GM23248 (cell line): Measurements from ENCODE around the gene UFSP1. TPM values are rescaled to one million over a fixed set of nuclear protein-coding genes. Genes with fewer than 3 reads are reported as not detected.

Source experiments
- DNase-seq: peaks from one replicate; pipeline ENCODE4 v3.0.0-alpha.2; 2015
- H2AFZ ChIP-seq: fragments of 200-600 bp; sonication (generic); 2 replicates; pipeline ENCODE4 v1.6.1; 2016; ENCODE audit warnings: antibody characterized with exemption
- H3F3A ChIP-seq: fragments of 200-600 bp; sonication (generic); 2 replicates; pipeline ENCODE4 v1.6.1; 2016; ENCODE audit warnings: mild to moderate bottlenecking, antibody characterized with exemption, mixed run types; ENCODE audit not compliant: insufficient read depth
- H3K27ac ChIP-seq: fragments of 200-600 bp; sonication (generic); 2 replicates; pipeline ENCODE4 v1.5.1; 2016; ENCODE audit warnings: mild to moderate bottlenecking
- H3K27me3 ChIP-seq: fragments of 200-600 bp; sonication (generic); replicated peaks from 2 replicates; pipeline ENCODE4 v1.6.1; 2016; ENCODE audit warnings: mild to moderate bottlenecking; ENCODE audit not compliant: insufficient read depth
- H3K36me3 ChIP-seq: fragments of 200-600 bp; sonication (generic); 2 replicates; pipeline ENCODE4 v1.6.1; 2016; ENCODE audit warnings: low read depth, mild to moderate bottlenecking
- H3K4me1 ChIP-seq: fragments of 200-600 bp; sonication (generic); 2 replicates; pipeline ENCODE4 v1.6.1; 2016; ENCODE audit warnings: mild to moderate bottlenecking; ENCODE audit not compliant: insufficient read depth
- H3K4me2 ChIP-seq: fragments of 200-600 bp; sonication (generic); one replicate; pipeline ENCODE4 v1.6.1; 2016; ENCODE audit warnings: mild to moderate bottlenecking; ENCODE audit not compliant: unreplicated experiment
- H3K4me3 ChIP-seq: fragments of 200-600 bp; sonication (generic); 2 replicates; pipeline ENCODE4 v1.5.1; 2016; ENCODE audit warnings: mild to moderate bottlenecking
- H3K79me2 ChIP-seq: fragments of 200-600 bp; sonication (generic); 2 replicates; pipeline ENCODE4 v1.6.1; 2016; ENCODE audit warnings: mild to moderate bottlenecking; ENCODE audit not compliant: insufficient read depth
- H3K9ac ChIP-seq: fragments of 200-600 bp; sonication (generic); 2 replicates; pipeline ENCODE4 v1.6.1; 2016; ENCODE audit warnings: mild to moderate bottlenecking
- H3K9me2 ChIP-seq: fragments of 200-600 bp; sonication (generic); 2 replicates; pipeline ENCODE4 v1.6.1; 2016; ENCODE audit warnings: mixed run types, mild to moderate bottlenecking, moderate library complexity; ENCODE audit not compliant: insufficient read depth
- H3K9me3 ChIP-seq: fragments of 200-600 bp; sonication (generic); one replicate; pipeline ENCODE4 v1.6.1; 2017; ENCODE audit warnings: low read depth
- H4K20me1 ChIP-seq: fragments of 200-600 bp; sonication (generic); 2 replicates; pipeline ENCODE4 v1.6.0; 2016; ENCODE audit not compliant: insufficient read depth
- EZH2 ChIP-seq: fragments of 200-600 bp; sonication (generic); IDR thresholded peaks from 2 replicates; pipeline ENCODE4 v1.6.1; 2018; ENCODE audit warnings: antibody characterized with exemption, mild to moderate bottlenecking; ENCODE audit not compliant: insufficient read depth, poor library complexity, severe bottlenecking
- EZH2phosphoT487 ChIP-seq: fragments of 200-600 bp; sonication (generic); IDR thresholded peaks from 2 replicates; pipeline ENCODE4 v1.6.1; 2018; ENCODE audit warnings: antibody characterized with exemption, moderate library complexity, mild to moderate bottlenecking, low read depth; ENCODE audit not compliant: insufficient read depth
- WGBS, 2 experiments: methylation state at CpG; one replicate each; pipeline ENCODE4 v1.1.6; 2015 to 2017; ENCODE audit warnings: low lambda C conversion rate in 2 of 2, low coverage in 1 of 2; ENCODE audit errors: missing lambda C conversion rate in 2 of 2; 5-methylcytosine and 5-hydroxymethylcytosine counted together
- in situ Hi-C: fragments of 300-500 bp; cut with MboI; formaldehyde crosslinking; loops from 2 replicates; pipeline ENCODE4 v1.15.0; 2020
- polyA plus RNA-seq: library from polyadenylated mRNA; unstranded; fragments of >200 nt; fragmentation: Nextera tagmentation; extraction: Ambion mirVana; gene quantifications from 2 replicates; pipeline ENCODE4 v1.2.1, GENCODE V29; 2016
- total RNA-seq: library from RNA; depleted of rRNA; stranded (reverse); fragments of >200 nt; shearing (Covaris generic); gene quantifications from 2 replicates; pipeline ENCODE4 v1.2.3, GENCODE V29; 2014

Gene UFSP1
- total and polyA plus RNA-seq, 2 experiments from 2014 or later = 5.1 to 9.9 TPM

DNA sequence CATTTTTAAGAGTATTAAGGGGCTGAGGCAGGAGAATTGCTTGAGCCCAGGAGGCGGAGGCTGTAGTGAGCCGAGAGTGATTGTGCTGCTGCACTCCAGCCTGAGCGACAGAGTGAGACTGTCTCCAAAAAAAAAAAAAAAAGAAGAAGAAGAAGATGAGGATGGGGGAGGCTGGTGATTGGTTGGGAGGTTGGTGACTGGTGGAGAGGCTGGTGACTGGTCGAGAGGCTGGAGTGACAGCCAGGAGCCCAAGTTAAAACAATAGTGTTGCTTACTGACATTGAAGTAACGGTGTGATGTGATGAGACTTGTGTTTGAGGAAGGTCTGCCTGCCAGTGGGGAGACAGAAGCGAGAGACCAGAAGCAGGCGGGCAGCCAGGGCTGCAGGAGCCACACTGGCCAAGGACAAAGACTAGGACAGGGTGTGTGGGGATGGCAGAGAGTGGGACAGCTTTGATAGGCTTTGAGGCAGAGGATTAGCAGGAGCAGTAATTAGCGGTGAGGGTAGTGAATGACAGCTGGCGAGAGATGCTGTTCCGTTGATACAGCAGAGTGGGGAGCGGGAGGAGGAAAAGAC, 9.7 kb downstream of the UFSP1 start:
- H3K9me2 ChIP-seq = no peaks in the 10 kb centered on the region
- DNase-seq = no peak
- H3K9ac ChIP-seq = peak overlapping the region; percentile 5; the same call in 1 of the 2 replicates
- no peak overlapping the region for H2AFZ ChIP-seq
- TF ChIP-seq EZH2 (no peak), EZH2phosphoT487 (no peak)
- no peaks in the 10 kb centered on the region for H3K9me3 ChIP-seq
- H4K20me1 ChIP-seq = 0 out of 2 replicates have a peak, but pooled peaks cover 5% of the 10 kb centered on the region
- no peak overlapping the region for H3K4me2 ChIP-seq
- H3F3A ChIP-seq = peaks cover 14% of the 10 kb centered on the region; the same call in 1 of the 2 replicates
- in situ Hi-C loops = no loop called here
- WGBS, 2 experiments = 71 to 74% methylated on average over 11 of the region's 11 CpGs
- no peak overlapping the region for H3K27ac ChIP-seq
- no peaks in the 10 kb centered on the region for H3K27me3 ChIP-seq
- no peak overlapping the region for H3K4me3 ChIP-seq
- H3K36me3 ChIP-seq = peaks cover 45% of the 10 kb centered on the region; the same call in 1 of the 2 replicates
- peaks cover 90% of the 10 kb centered on the region for H3K79me2 ChIP-seq
- H3K4me1 ChIP-seq = peaks cover 18% of the 10 kb centered on the region

DNA sequence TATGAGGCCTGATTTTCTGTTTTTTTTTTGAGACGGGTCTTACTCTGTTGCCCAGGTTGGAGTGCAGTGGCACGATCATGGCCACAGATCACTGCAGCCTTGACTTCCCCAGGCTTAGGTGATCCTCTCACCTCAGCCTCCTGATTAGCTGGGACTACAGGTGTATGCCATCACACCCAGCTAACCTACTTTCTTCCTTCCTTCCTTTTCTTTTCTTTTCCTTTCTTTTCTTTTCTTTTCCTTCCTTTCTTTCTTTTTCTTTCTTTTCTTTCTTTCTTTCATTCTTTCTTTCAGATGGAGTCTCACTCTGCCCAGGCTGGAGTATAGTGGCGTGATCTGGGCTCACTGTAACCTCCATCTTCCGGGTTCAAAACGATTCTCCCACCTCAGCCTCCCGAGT, 10.8 kb downstream of the UFSP1 start:
- Histone ChIP-seq H3K4me3 (no peak overlapping the region), H3K79me2 (peaks cover 92% of the 10 kb centered on the region), H3K9ac (no peak overlapping the region), H4K20me1 (0 out of 2 replicates have a peak, but pooled peaks cover 5% of the 10 kb centered on the region), H3K27ac (no peak overlapping the region), H3K4me2 (no peak overlapping the region), H3K27me3 (no peaks in the 10 kb centered on the region), H3F3A (peaks cover 17% of the 10 kb centered on the region), H3K9me3 (no peaks in the 10 kb centered on the region), H3K4me1 (peaks cover 25% of the 10 kb centered on the region), H2AFZ (no peak overlapping the region), H3K9me2 (no peaks in the 10 kb centered on the region), H3K36me3 (peaks cover 35% of the 10 kb centered on the region; the same call in 1 of the 2 replicates)
- TF ChIP-seq EZH2 = no peak
- TF ChIP-seq EZH2phosphoT487 = no peak
- no peak for DNase-seq
- 85 to 88% methylated on average over 6 of the region's 6 CpGs for WGBS, 2 experiments
- in situ Hi-C loops = no loop called here

DNA sequence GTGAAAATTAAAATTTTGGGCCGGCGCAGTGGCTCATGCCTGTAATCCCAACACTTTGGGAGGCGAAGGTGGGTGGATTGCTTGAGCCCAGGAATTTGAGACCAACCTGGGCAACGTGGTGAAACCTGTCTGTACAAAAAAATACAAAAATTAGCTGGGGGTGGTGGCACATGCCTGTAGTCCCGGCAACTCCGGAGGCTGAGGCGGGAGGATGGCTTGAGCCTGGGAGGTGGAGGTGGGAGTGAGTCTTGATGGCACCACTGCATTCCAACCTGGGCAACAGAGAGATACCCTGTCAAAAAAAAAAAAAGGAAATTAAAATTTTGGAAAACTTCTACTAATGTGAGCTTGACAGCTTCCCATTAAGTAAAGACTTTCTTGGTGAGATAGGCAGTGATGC, 11.5 kb downstream of the UFSP1 start:
- peaks cover 18% of the 10 kb centered on the region for H3F3A ChIP-seq
- H3K4me2 ChIP-seq = no peak overlapping the region
- H2AFZ ChIP-seq = no peak overlapping the region
- H3K27me3 ChIP-seq = no peaks in the 10 kb centered on the region
- no peak overlapping the region for H3K4me3 ChIP-seq
- H3K27ac ChIP-seq = no peak overlapping the region
- no peak for DNase-seq
- 0 out of 2 replicates have a peak, but pooled peaks cover 5% of the 10 kb centered on the region for H4K20me1 ChIP-seq
- H3K9ac ChIP-seq = no peak overlapping the region
- H3K9me2 ChIP-seq = no peaks in the 10 kb centered on the region
- H3K9me3 ChIP-seq = no peaks in the 10 kb centered on the region
- peaks cover 92% of the 10 kb centered on the region for H3K79me2 ChIP-seq
- H3K4me1 ChIP-seq = peaks cover 25% of the 10 kb centered on the region
- 79 to 85% methylated on average over 7 of the region's 7 CpGs for WGBS, 2 experiments
- peaks cover 37% of the 10 kb centered on the region for H3K36me3 ChIP-seq
- in situ Hi-C loops = no loop called here
- TF ChIP-seq EZH2 = no peak
- no peak for TF ChIP-seq EZH2phosphoT487

DNA sequence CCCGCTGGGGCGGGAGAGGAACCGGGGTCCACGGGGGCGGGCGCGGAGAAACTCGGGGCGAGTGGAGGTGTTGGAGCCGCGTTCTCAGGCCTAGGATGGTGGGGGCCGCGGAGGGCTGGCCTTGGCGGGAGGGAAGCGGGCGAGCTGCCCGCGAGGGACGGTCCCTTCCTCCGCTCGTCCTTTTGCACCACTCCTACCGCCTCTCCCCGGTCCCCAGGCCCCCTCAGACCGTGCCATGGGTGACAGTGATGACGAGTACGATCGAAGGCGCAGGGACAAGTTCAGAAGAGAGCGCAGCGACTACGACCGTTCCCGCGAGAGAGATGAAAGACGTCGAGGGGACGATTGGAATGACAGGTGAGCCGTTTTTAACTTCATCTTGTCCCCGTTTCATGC, 14.2 kb downstream of the UFSP1 start:
- in situ Hi-C loops = no loop called here
- Histone ChIP-seq H3K4me1 (peaks cover 25% of the 10 kb centered on the region), H2AFZ (peak overlapping the region; percentile 75), H3K36me3 (peaks cover 36% of the 10 kb centered on the region), H3K79me2 (peaks cover 85% of the 10 kb centered on the region), H3K27ac (peak overlapping the region; percentile 91), H3F3A (peaks cover 22% of the 10 kb centered on the region), H3K4me3 (peak overlapping the region; percentile 92), H3K4me2 (peak overlapping the region; percentile 89), H3K27me3 (no peaks in the 10 kb centered on the region), H3K9me3 (no peaks in the 10 kb centered on the region), H3K9me2 (no peaks in the 10 kb centered on the region), H3K9ac (peak overlapping the region; percentile 96), H4K20me1 (0 out of 2 replicates have a peak, but pooled peaks cover 5% of the 10 kb centered on the region)
- peak; percentile 53 for DNase-seq
- TF ChIP-seq EZH2 (no peak), EZH2phosphoT487 (no peak)
- 0 to 1% methylated on average over 16 to 39 of the region's 39 CpGs for WGBS, 2 experiments
